GM21360 (cell line): Measurements from ENCODE around the gene PCBP1.
"Not testable (repeated sequence)": the region's sequence is repeated elsewhere in the genome, so short reads cannot be mapped to it uniquely, and the experiment has no call there.

Experiments used
- ATAC-seq: cut with Tn5 transposase; IDR thresholded peaks from one replicate; pipeline ENCODE4 v1.9.1; 2021; ENCODE audit warnings: mild to moderate bottlenecking, moderate library complexity; ENCODE audit not compliant: unreplicated experiment

Gene PCBP1

GRCh38 chr2:70080610-70081200 lies 6.6 kb upstream of the PCBP1 start:
- ATAC-seq: no peak

- ATAC-seq: no peak
Measured at GRCh38 chr2:70081221-70081620, 6.1 kb upstream of the PCBP1 start.

- ATAC-seq: peak; percentile 36
Measured at GRCh38 chr2:70083344-70084156, 3.7 kb upstream of the PCBP1 start.

- no peak for ATAC-seq
Measured at GRCh38 chr2:70084973-70085710, 2.1 kb upstream of the PCBP1 start.

GRCh38 chr2:70085711-70086277 lies 1.5 kb upstream of the PCBP1 start:
- no peak for ATAC-seq

- ATAC-seq: peak; percentile 26
Measured at GRCh38 chr2:70086278-70086837, 919 bp upstream of the PCBP1 start.

- ATAC-seq: no peak
Measured at GRCh38 chr2:70087702-70088597, 673 bp downstream of the PCBP1 start.

- ATAC-seq: no peak
Measured at GRCh38 chr2:70088598-70089219, 1.4 kb downstream of the PCBP1 start.

- ATAC-seq: no peak
Measured at GRCh38 chr2:70089220-70089982, 2.1 kb downstream of the PCBP1 start.

- no peak for ATAC-seq
Measured at GRCh38 chr2:70089983-70090525, 2.8 kb downstream of the PCBP1 start.

GRCh38 chr2:70090706-70091334 lies 3.5 kb downstream of the PCBP1 start:
- no peak for ATAC-seq

- no peak for ATAC-seq
Measured at GRCh38 chr2:70091364-70091763, 4.1 kb downstream of the PCBP1 start.

- ATAC-seq: no peak
Measured at GRCh38 chr2:70091816-70092215, 4.5 kb downstream of the PCBP1 start.

- ATAC-seq: not testable (repeated sequence)
Measured at GRCh38 chr2:70092576-70093243, 5.4 kb downstream of the PCBP1 start.

GRCh38 chr2:70094171-70094977 lies 7.1 kb downstream of the PCBP1 start:
- ATAC-seq: no peak

GRCh38 chr2:70094978-70095719 lies 7.9 kb downstream of the PCBP1 start:
- ATAC-seq: peak; percentile 59
